Superior temporal gyrus (tissue), 1 donor: ENCODE results near the gene SLC6A12.
A peak's percentile ranks its signal among the peaks of the same experiment; 100 is the strongest.

Experiments used
- DNase-seq: peaks from one replicate; pipeline ENCODE4 v3.0.0-alpha.2; 2016; ENCODE audit errors: extremely low spot score

Gene SLC6A12

GRCh38 chr12:234891-235415 lies 21.0 kb upstream of the SLC6A12 start:
- no peak for DNase-seq

GRCh38 chr12:234019-234418 lies 20.1 kb upstream of the SLC6A12 start:
- no peak for DNase-seq

GRCh38 chr12:233615-233968 lies 19.6 kb upstream of the SLC6A12 start:
- DNase-seq: no peak

DNA sequence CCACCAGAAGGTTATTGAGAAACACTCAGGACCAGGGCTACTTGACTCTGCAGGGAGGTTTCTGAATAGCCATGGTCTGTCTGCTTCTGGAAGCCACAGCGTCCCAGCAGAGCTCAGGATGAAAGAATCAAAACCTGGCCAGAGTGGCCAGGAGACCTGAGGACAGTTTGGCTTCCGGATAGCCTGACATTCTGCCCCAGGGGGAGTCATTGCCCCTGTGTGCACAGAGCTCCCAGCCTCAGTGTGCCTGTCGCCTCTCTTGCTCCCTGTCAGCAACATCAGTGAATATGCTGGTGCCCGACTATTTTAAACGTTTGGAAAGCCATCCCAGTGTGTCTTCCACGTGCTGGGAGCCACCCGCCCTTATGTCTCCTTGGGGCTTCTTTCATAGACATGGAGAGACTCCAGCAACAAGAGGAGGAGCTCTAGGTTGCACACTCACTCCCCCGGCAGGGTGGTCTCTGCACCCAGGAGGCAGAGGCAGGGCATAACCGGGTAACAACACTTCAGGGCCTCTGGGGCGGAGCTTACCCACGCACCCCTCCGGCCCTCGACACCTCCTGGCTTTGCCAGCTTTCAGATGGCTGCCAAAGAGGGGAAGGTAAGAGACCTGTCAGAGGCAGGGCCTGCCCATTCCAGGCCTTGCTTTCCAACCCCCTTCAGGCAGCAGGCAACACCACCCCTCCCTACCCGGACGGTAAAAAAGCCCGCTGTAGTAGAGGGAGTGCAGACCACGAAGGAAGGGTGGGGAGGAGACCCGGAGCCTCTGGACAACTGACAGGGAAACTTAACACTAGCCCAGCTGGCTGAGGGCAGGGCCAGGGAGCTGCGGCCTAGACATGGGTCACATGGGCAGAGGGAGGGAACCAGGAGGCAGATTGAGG lies 19.0 kb upstream of the SLC6A12 start:
- no peak for DNase-seq

DNA sequence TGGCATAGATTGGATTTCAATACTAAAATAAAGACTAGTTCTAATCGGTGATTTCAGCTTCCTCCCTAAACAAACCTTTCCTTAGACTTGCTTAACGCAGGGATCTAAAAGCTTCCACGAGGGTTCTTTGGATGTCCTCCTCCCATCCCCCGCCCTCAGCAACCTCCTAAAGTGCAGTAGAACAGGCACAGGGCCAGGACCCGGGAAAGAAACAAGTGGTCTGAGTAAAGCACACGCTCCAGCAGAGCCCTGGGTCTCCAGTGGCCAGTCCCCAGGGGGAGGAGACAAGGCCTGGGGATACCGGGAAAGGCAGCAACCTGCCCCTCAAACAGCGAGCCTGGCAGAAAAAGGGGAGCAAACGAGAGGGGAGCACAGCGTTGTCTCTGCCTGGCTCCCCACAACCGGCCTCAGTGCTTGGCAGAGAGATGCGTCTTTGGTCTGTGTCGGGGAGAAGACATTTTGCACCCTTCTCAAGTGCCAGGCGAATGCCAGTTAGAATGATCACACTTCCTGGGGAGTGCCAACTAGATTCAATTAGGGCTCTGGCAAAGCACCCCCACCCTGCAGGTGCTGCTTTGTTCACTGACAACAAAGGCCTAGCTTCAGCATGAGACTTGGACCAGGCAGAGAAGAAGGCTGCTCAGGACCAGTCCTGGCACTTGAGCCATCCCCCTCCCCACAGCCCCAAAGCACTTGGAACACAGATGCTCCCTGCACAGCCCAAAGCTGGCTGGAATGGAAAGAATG lies 17.1 kb upstream of the SLC6A12 start:
- DNase-seq: peak; percentile 55

DNA sequence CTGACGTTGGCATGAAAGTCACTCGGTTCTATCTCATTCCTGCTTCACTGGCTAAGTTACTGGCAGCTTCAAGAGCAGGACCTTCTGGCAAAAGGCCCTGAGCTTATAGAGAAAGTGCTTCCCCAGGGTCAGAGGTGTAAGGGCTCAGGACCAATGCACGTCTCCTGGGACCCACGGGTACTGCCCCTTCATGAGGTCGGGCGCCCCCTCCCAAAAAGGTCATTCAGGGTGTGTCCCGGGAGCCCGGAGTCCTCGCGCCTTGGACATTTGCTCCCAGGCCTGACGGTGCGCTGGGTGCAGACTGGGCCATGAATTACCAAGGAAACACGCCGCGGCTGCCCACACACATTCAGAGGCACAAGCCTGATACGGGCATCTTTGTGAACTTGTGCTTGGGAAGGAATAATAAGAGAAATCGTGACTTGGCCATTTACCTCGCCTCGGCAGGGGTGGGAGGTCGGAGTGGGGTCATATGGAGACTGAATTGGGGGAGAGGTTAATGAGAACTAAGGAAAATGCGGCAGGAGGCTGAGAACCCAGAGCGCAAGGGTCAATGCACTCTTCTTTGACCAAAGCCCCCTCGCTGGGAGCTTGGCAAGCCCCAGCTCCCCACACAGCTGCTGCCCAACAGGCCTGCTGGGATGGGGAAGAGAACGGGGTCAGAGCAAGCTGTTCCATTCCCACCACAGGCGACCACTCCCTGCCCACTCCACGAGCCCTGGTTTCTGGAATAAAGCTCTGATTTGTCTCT lies 15.7 kb upstream of the SLC6A12 start:
- DNase-seq: no peak

DNA sequence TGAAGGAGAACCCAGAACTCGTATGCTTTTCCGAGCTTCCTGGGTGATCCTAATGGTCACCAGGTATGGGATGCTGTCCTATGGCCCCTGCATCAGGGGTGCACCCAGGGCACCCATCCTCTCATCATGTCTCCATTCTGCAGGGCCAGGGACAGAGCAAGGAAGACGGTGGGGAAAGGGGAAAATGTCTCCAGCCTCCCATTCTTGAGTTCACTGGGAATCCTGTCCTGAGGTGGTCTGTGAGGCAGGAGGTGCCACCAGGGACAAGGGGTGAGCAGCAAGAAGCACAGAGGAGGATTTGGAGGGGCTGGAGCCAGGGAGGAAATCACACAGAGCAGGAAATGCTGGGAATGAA lies 14.9 kb upstream of the SLC6A12 start:
- no peak for DNase-seq

- DNase-seq: no peak
These were observed 14.2 kb upstream of the SLC6A12 start for GRCh38 chr12:227923-228845.

GRCh38 chr12:227286-227915 lies 13.4 kb upstream of the SLC6A12 start:
- DNase-seq: no peak

- no peak for DNase-seq
These were observed 12.4 kb upstream of the SLC6A12 start for GRCh38 chr12:226401-226800.

DNA sequence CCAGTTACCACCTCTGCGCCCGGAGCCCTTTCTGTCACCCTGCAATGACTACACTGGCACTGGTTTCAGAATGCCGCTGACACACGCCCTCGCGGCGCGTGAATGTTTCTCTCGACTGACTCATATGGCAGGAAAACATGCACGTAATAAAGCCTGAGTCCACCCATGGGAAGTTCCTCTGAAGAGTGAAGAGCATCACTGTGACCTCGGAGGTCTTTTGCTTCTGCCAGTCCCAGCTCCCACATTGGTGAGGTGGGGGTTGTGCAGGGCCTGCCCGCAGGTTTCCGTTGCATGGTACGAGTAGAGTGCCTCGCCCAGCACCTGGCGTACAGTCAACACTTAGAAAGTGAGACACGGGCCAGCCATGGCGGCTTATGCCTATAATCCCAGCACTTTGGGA lies 11.1 kb upstream of the SLC6A12 start:
- DNase-seq: no peak

DNA sequence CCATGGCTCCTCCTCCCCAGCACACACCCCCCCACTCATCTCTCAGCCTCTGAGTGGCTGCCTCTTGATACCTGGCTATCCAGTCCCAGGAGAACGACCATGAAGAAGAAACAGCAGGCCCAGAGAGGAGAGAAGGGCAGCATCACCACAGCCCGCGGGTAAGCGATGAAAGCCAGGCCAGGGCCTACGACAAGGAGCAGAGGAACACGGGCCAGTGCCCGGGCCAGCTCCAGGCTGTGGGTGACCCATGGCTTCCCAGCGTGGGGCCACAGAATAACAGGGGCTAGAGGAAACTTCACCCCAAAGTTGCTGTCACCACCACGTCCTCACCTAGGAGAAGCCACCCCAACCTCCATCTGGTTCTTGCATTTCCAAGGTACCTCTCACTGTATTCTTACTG lies 10.4 kb upstream of the SLC6A12 start:
- DNase-seq: no peak

- no peak for DNase-seq
These were observed 9.9 kb upstream of the SLC6A12 start for GRCh38 chr12:223841-224240.

DNA sequence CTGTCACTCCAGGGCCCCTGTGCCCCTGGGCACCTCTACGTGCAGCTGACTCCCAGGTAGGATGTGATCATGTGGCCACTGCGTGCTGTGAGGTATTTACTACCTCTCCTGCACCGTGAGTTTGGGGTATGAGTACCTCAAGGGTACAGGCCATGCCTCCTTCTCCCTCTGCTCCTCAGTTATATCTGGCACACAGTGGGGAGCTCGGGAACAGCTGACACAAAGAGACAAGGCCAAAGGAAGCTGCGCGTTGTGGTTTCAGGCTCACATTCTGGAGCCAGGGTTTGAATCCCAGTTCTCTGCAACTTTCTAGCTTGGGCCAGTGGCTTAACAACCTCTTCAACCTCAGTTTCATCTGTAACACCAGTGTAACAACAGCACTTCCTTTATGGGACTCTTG lies 7.8 kb upstream of the SLC6A12 start:
- no peak for DNase-seq

DNA sequence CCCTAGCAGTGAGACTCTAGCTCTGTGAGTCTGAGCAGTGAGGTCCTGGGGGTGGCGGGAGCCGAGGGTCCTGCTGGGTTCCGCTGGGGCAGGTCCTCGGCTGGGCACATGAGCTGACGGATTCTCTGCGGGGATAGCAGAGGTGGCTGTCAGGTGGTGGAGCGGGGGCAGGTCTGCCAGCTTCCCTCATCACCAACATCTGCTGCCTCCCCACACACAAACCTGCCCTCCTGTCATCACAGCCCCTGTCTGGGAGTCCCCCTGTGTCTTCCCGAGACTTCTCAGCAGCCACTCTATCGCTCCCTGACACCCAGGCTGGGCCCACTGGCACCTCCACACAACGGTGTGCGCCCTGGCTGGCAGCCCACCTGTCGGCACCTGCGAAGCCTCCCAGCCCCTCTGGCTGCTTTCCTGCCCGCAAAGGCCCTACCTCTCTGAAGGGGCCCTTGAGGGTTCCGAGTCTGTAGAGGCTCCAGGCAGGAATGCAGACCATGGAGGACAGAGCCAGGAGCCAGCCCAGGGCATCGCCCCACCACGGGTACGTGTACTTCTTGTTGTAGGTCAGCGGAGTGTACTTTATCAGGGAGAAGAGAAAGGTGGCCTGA lies 7.1 kb upstream of the SLC6A12 start:
- DNase-seq: no peak

- DNase-seq: no peak
These were observed 6.5 kb upstream of the SLC6A12 start for GRCh38 chr12:220491-220890.

DNA sequence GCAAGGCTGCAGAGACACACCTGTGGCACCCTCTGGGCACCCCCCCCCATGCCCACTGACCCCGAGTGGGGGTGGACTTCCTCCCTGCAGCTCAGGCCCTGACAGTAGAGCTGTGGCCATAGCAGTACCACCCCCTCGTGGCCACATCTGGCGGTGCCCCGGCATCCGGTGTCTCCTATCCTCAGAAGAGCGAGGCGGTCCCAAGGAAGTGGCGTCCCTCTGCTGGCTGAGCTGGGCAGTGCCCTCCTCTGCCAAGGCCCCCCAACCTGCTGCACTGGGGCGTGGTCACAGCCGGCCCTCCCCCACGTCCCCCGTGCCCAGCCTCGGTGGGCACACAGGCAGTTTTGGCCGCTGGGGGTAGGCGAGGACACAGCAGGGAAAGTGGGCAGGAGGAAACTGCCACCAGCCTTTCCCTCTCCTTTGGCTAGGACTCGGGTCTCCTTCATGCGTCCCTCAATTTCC lies 6.0 kb upstream of the SLC6A12 start:
- peak; percentile 79 for DNase-seq

- DNase-seq: no peak
These were observed 5.0 kb upstream of the SLC6A12 start for GRCh38 chr12:218728-219590.

DNA sequence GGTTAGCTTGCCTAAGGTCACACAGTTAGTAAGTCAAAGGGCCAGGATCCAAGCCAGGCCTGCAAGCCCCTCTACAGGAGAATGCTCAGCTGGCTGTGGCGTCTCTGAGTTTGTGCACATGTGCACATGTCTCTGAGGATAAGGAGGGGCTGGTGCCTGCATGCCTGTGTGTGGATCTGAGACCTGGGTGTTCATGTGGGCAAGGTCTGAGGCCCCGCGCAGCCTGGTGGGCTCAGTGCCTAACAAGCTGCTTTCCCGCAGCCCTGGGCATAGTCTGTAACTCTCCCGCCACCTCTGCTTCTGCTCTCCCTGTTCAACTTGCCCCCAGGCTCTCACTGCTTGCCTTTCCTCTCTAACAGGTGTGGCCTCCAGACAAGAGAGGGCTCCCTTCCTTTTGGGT lies 4.3 kb upstream of the SLC6A12 start:
- DNase-seq: no peak
